Stimulated activated CD4-positive, alpha-beta T cell treated with anti-CD3 and anti-CD28 coated beads, Interleukin-12 subunit alpha, Interleukin-12 subunit beta, amount 100 ng/mL, for 24 hours (primary cell): ENCODE measurements around the gene STRN.
"Not testable (repeated sequence)": the region's sequence is repeated elsewhere in the genome, so short reads cannot be mapped to it uniquely, and the experiment has no call there.

ENCODE experiments used
- DNase-seq, 2 experiments: peaks; one replicate each; pipeline ENCODE4 v3.0.0-alpha.2; 2020; ENCODE audit warnings: low read depth in 2 of 2

The STRN gene

GRCh38 chr2:36843838-36844237, 122.5 kb downstream of the STRN start:
- DNase-seq: no peak

- DNase-seq: no peak
These were observed 126.2 kb downstream of the STRN start for GRCh38 chr2:36839976-36840617.

GRCh38 chr2:36834731-36835524, 131.4 kb downstream of the STRN start:
- DNase-seq: no peak

- no peak for DNase-seq
These were observed 132.1 kb downstream of the STRN start for GRCh38 chr2:36834203-36834602.

- no peak for DNase-seq
These were observed 135.2 kb downstream of the STRN start for GRCh38 chr2:36831185-36831584.

- DNase-seq: not testable (repeated sequence)
These were observed 141.7 kb downstream of the STRN start for GRCh38 chr2:36824683-36825082.

GRCh38 chr2:36824273-36824672, 142.1 kb downstream of the STRN start:
- DNase-seq: no peak

- DNase-seq: no peak
These were observed 142.5 kb downstream of the STRN start for GRCh38 chr2:36823862-36824261.

GRCh38 chr2:36820942-36821605, 145.3 kb downstream of the STRN start:
- no peak for DNase-seq

- DNase-seq: no peak
These were observed 147.1 kb downstream of the STRN start for GRCh38 chr2:36819095-36819711.

- DNase-seq: no peak
These were observed 147.8 kb downstream of the STRN start for GRCh38 chr2:36818542-36818941.

- DNase-seq: no peak
These were observed 154.1 kb downstream of the STRN start for GRCh38 chr2:36812196-36812595.

GRCh38 chr2:36811071-36811470, 155.3 kb downstream of the STRN start:
- DNase-seq: no peak

- DNase-seq: no peak
These were observed 157.3 kb downstream of the STRN start for GRCh38 chr2:36809069-36809445.

GRCh38 chr2:36808386-36809068, 157.8 kb downstream of the STRN start:
- no peak for DNase-seq

GRCh38 chr2:36807223-36807886, 159.0 kb downstream of the STRN start:
- no peak for DNase-seq

GRCh38 chr2:36805635-36806224, 160.6 kb downstream of the STRN start:
- no peak for DNase-seq

GRCh38 chr2:36802952-36803351, 163.4 kb downstream of the STRN start:
- no peak for DNase-seq

- no peak for DNase-seq
These were observed 165.2 kb downstream of the STRN start for GRCh38 chr2:36801088-36801487.

- DNase-seq: peak; percentile 19 to 44
These were observed 166.0 kb downstream of the STRN start for GRCh38 chr2:36800381-36800780.

- DNase-seq: no peak
These were observed 167.6 kb downstream of the STRN start for GRCh38 chr2:36798724-36799123.
